Activated T-helper 17 cell treated with anti-CD3 and anti-CD28 coated beads, Interleukin-2, amount 50 U/mL, for 72 hours (primary cell): ENCODE results near the gene VCAM1. TPM values are rescaled to one million over a fixed set of nuclear protein-coding genes. Genes with fewer than 3 reads are reported as not detected.
A peak's percentile ranks its signal among the peaks of the same experiment; 100 is the strongest.

Experiments used
- ATAC-seq: fragments of 150-1000 bp; cut with Tn5 transposase; replicated peaks from 2 replicates; pipeline ENCODE4 v1.10.0; 2021; ENCODE audit warnings: mild to moderate bottlenecking, moderate library complexity
- H3K27ac Mint-ChIP-seq: one replicate; pipeline ENCODE4 v1.8.0; 2022; ENCODE audit warnings: mixed read lengths
- H3K27me3 Mint-ChIP-seq: one replicate; pipeline ENCODE4 v1.8.0; 2022; ENCODE audit warnings: mixed read lengths
- H3K36me3 Mint-ChIP-seq: one replicate; pipeline ENCODE4 v1.8.0; 2022; ENCODE audit warnings: low read depth, mild to moderate bottlenecking, mixed read lengths
- H3K4me1 Mint-ChIP-seq: one replicate; pipeline ENCODE4 v1.8.0; 2022; ENCODE audit warnings: mixed read lengths
- H3K4me3 Mint-ChIP-seq: one replicate; pipeline ENCODE4 v1.8.0; 2022; ENCODE audit warnings: mild to moderate bottlenecking, mixed read lengths
- H3K9me3 Mint-ChIP-seq: one replicate; pipeline ENCODE4 v1.8.0; 2022; ENCODE audit warnings: mixed read lengths
- total RNA-seq, 2 donors: library from RNA; stranded (reverse); gene quantifications; one replicate each; pipeline ENCODE4 v1.2.3, GENCODE V29; 2022

VCAM1 gene
- total RNA-seq, 2 donors from 2014 or later: not detected

DNA sequence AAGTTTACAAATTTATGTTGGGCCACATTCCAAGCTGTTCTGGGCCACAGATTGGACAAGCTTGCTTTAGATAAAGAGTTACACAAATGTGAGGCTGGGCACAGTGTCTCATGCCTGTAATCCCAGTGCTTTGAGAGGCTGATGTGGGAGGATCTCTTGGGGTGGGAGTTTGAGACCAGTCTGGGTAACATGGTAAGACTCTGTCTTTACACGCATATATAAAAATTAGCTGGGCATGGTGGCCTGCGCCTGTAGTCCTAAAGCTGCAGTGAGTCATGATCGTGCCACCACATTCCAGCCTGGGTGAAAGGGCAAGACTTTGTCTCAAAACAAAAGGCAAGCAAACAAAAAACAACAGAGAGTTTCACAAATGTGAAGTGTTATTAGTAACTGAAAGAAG, 5.9 kb upstream of the VCAM1 start:
- Mint-ChIP-seq H3K27me3 (peaks cover 19% of the 10 kb centered on the region), H3K9me3 (no peaks in the 10 kb centered on the region), H3K4me3 (no peak overlapping the region), H3K36me3 (no peaks in the 10 kb centered on the region), H3K4me1 (peaks cover 5% of the 10 kb centered on the region), H3K27ac (no peak overlapping the region)
- no peak for ATAC-seq

DNA sequence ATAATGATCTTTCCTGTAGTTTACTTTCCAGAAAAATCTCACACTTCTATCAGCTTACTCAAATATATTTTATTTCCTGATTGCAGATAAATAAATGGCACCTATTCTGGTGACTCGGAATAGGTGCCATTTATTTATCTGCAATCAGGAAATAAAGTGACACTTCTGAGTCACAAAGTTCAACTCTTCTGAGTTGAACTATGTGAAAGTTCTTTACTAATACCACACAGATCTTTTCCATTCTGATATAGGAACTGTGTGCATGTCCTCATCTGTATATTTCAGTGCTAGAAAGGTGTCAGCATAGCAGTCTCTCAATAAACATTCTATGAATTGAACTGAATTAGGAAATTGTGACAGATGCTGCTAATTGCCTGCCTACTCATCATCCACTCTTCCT, 4.9 kb upstream of the VCAM1 start:
- Mint-ChIP-seq H3K4me1 (peaks cover 5% of the 10 kb centered on the region), H3K27ac (no peak overlapping the region), H3K36me3 (no peaks in the 10 kb centered on the region), H3K9me3 (no peaks in the 10 kb centered on the region), H3K4me3 (no peak overlapping the region), H3K27me3 (peaks cover 15% of the 10 kb centered on the region)
- ATAC-seq: no peak

GRCh38 chr1:100717218-100717617, 2.3 kb upstream of the VCAM1 start:
- no peaks in the 10 kb centered on the region for H3K36me3 Mint-ChIP-seq
- H3K27ac Mint-ChIP-seq: no peak overlapping the region
- H3K4me1 Mint-ChIP-seq: peaks cover 5% of the 10 kb centered on the region
- no peaks in the 10 kb centered on the region for H3K9me3 Mint-ChIP-seq
- peaks cover 8% of the 10 kb centered on the region for H3K27me3 Mint-ChIP-seq
- no peak overlapping the region for H3K4me3 Mint-ChIP-seq
- no peak for ATAC-seq

GRCh38 chr1:100718581-100718980, 961 bp upstream of the VCAM1 start:
- Mint-ChIP-seq H3K27me3 (peaks cover 9% of the 10 kb centered on the region), H3K36me3 (no peaks in the 10 kb centered on the region), H3K4me1 (no peaks in the 10 kb centered on the region), H3K4me3 (no peak overlapping the region), H3K9me3 (no peaks in the 10 kb centered on the region), H3K27ac (no peak overlapping the region)
- no peak for ATAC-seq

GRCh38 chr1:100720101-100720500, 559 bp downstream of the VCAM1 start:
- H3K27me3 Mint-ChIP-seq: peaks cover 18% of the 10 kb centered on the region
- no peak overlapping the region for H3K27ac Mint-ChIP-seq
- H3K4me3 Mint-ChIP-seq: no peak overlapping the region
- no peaks in the 10 kb centered on the region for H3K4me1 Mint-ChIP-seq
- no peaks in the 10 kb centered on the region for H3K36me3 Mint-ChIP-seq
- H3K9me3 Mint-ChIP-seq: no peaks in the 10 kb centered on the region
- no peak for ATAC-seq

DNA sequence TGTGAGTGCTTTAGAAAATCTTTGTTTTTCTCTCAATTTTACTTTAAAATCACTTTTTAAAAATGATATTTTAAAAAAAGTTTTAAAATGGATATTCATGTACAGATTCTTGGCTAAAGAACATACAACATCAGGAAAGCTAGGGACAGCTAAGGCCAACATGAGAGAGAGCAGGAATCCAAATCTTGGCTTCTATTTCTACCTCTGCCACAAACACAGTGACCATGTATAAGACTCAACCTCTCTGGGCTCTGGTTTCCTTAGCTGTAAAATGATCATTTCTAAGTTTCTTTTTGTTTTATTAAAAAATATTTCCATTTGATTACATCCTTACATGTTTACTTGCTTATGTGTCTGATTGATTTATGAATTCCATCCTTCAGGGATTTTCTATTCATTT, 1.2 kb downstream of the VCAM1 start:
- H3K4me3 Mint-ChIP-seq: no peak overlapping the region
- no peak for ATAC-seq
- H3K4me1 Mint-ChIP-seq: no peaks in the 10 kb centered on the region
- H3K27ac Mint-ChIP-seq: no peak overlapping the region
- no peaks in the 10 kb centered on the region for H3K36me3 Mint-ChIP-seq
- H3K27me3 Mint-ChIP-seq: peaks cover 19% of the 10 kb centered on the region
- H3K9me3 Mint-ChIP-seq: no peaks in the 10 kb centered on the region

- no peak for ATAC-seq
- no peaks in the 10 kb centered on the region for H3K36me3 Mint-ChIP-seq
- H3K9me3 Mint-ChIP-seq: no peaks in the 10 kb centered on the region
- H3K27ac Mint-ChIP-seq: no peak overlapping the region
- no peaks in the 10 kb centered on the region for H3K4me1 Mint-ChIP-seq
- peaks cover 22% of the 10 kb centered on the region for H3K27me3 Mint-ChIP-seq
- no peak overlapping the region for H3K4me3 Mint-ChIP-seq
Observed at GRCh38 chr1:100721526-100722207, 2.1 kb downstream of the VCAM1 start.

DNA sequence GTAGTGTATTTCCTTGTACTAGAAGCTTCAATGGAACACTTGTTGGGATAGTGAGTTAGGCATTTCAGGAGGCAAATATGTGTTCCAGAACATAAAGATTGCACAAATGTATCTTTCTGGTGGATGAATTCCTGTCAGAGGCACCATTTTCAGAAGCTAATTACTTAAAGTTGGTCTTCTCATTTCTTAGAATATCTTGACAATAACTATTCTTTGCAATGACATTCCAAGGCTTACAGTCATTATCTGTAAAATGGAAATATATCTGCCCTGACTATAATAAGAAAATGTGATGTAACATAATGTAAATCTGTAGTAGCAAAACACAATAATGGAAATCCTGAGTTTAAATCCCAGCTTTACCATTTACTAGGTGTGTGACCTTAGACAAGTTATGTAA, 2.7 kb downstream of the VCAM1 start:
- peaks cover 18% of the 10 kb centered on the region for H3K27me3 Mint-ChIP-seq
- H3K4me3 Mint-ChIP-seq: no peak overlapping the region
- H3K27ac Mint-ChIP-seq: no peak overlapping the region
- H3K36me3 Mint-ChIP-seq: no peaks in the 10 kb centered on the region
- no peaks in the 10 kb centered on the region for H3K4me1 Mint-ChIP-seq
- no peak for ATAC-seq
- no peaks in the 10 kb centered on the region for H3K9me3 Mint-ChIP-seq

GRCh38 chr1:100724281-100724680, 4.7 kb downstream of the VCAM1 start:
- no peak overlapping the region for H3K27ac Mint-ChIP-seq
- no peaks in the 10 kb centered on the region for H3K9me3 Mint-ChIP-seq
- no peaks in the 10 kb centered on the region for H3K36me3 Mint-ChIP-seq
- no peak overlapping the region for H3K4me3 Mint-ChIP-seq
- no peak for ATAC-seq
- H3K4me1 Mint-ChIP-seq: no peaks in the 10 kb centered on the region
- H3K27me3 Mint-ChIP-seq: peaks cover 25% of the 10 kb centered on the region

GRCh38 chr1:100730130-100730529, 10.6 kb downstream of the VCAM1 start:
- peaks cover 15% of the 10 kb centered on the region for H3K27me3 Mint-ChIP-seq
- no peaks in the 10 kb centered on the region for H3K4me1 Mint-ChIP-seq
- ATAC-seq: no peak
- no peaks in the 10 kb centered on the region for H3K36me3 Mint-ChIP-seq
- peaks cover 3% of the 10 kb centered on the region for H3K9me3 Mint-ChIP-seq
- no peak overlapping the region for H3K4me3 Mint-ChIP-seq
- H3K27ac Mint-ChIP-seq: no peak overlapping the region

GRCh38 chr1:100731309-100731708, 11.8 kb downstream of the VCAM1 start:
- no peak for ATAC-seq
- H3K36me3 Mint-ChIP-seq: no peaks in the 10 kb centered on the region
- H3K27me3 Mint-ChIP-seq: peaks cover 10% of the 10 kb centered on the region
- peaks cover 3% of the 10 kb centered on the region for H3K9me3 Mint-ChIP-seq
- H3K4me3 Mint-ChIP-seq: no peak overlapping the region
- no peaks in the 10 kb centered on the region for H3K4me1 Mint-ChIP-seq
- no peak overlapping the region for H3K27ac Mint-ChIP-seq

GRCh38 chr1:100731758-100732157, 12.2 kb downstream of the VCAM1 start:
- Mint-ChIP-seq H3K4me3 (no peak overlapping the region), H3K27me3 (peaks cover 10% of the 10 kb centered on the region), H3K9me3 (peaks cover 3% of the 10 kb centered on the region), H3K36me3 (no peaks in the 10 kb centered on the region), H3K27ac (no peak overlapping the region), H3K4me1 (no peaks in the 10 kb centered on the region)
- peak; percentile 16 for ATAC-seq

DNA sequence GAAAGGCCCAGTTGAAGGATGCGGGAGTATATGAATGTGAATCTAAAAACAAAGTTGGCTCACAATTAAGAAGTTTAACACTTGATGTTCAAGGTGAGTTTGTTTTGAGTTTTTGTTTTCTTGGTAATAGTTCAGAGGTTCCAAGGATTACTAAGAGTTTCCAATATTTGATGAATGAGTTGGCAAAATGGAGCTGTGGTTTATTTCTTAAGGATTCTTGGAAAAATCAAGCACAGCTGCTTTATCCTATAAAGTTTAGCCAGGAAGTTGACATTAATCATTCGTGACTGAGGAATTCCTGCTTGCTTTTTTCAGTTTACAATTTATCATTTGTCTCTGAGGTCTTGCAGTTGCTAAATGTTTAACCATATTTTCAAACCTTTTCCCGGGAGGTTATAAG, 15.1 kb downstream of the VCAM1 start:
- no peaks in the 10 kb centered on the region for H3K36me3 Mint-ChIP-seq
- peaks cover 3% of the 10 kb centered on the region for H3K9me3 Mint-ChIP-seq
- H3K27ac Mint-ChIP-seq: no peak overlapping the region
- no peak overlapping the region for H3K4me3 Mint-ChIP-seq
- H3K4me1 Mint-ChIP-seq: no peaks in the 10 kb centered on the region
- ATAC-seq: no peak
- peaks cover 4% of the 10 kb centered on the region for H3K27me3 Mint-ChIP-seq

DNA sequence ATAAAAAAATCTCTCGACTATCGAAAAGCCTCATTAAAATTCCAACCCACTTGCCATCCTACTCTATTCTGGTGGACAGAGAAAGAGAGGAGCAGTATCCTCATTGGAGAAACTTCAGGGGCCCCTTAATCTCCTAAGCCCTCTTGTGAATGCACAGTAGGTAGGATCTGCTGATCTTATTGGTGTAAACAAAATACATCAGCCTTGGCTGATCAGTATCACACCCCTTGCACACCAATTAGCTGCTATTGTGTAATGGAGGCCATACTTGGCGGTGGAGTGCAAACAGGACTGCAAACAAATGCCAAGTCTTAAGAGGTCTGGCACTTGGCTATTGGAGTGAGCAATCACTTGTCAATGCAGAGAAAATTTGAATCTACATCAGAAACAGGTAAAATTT, 15.7 kb downstream of the VCAM1 start:
- ATAC-seq: no peak
- no peaks in the 10 kb centered on the region for H3K36me3 Mint-ChIP-seq
- no peak overlapping the region for H3K27ac Mint-ChIP-seq
- H3K4me1 Mint-ChIP-seq: no peaks in the 10 kb centered on the region
- peaks cover 3% of the 10 kb centered on the region for H3K9me3 Mint-ChIP-seq
- H3K27me3 Mint-ChIP-seq: peaks cover 3% of the 10 kb centered on the region
- H3K4me3 Mint-ChIP-seq: no peak overlapping the region

DNA sequence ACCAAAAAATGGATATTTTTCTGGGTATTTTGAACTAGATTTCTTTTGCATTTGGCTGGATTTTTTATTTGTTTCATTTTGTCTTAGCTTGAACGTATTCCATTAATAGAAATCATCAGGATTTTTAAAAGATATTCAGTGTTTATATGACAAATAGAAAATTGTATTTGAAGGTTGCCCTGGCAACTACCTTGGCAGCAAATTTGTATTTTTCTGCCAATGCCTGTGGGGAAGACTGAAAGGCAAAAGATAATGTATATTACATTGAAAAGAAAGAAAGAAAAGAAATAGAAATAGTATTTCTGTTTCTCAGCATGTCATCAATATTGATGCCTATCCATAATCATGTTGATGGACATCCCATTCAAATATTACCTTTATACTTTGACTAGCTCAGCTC, 16.8 kb downstream of the VCAM1 start:
- Mint-ChIP-seq H3K9me3 (peaks cover 3% of the 10 kb centered on the region), H3K27me3 (peaks cover 3% of the 10 kb centered on the region), H3K27ac (no peak overlapping the region), H3K4me1 (no peaks in the 10 kb centered on the region), H3K4me3 (no peak overlapping the region), H3K36me3 (no peaks in the 10 kb centered on the region)
- no peak for ATAC-seq

- Mint-ChIP-seq H3K4me3 (no peak overlapping the region), H3K9me3 (peaks cover 3% of the 10 kb centered on the region), H3K36me3 (no peaks in the 10 kb centered on the region), H3K4me1 (no peaks in the 10 kb centered on the region), H3K27ac (no peak overlapping the region), H3K27me3 (peaks cover 3% of the 10 kb centered on the region)
- no peak for ATAC-seq
Observed at GRCh38 chr1:100736746-100737145, 17.2 kb downstream of the VCAM1 start.
